Muscle layer of duodenum (tissue), 2 donors: ENCODE measurements around the gene PTPRD.

Experiments
- H3K27ac ChIP-seq: one replicate; pipeline ENCODE4 v1.7.0; 2013; ENCODE audit warnings: mild to moderate bottlenecking, low read length
- H3K27me3 ChIP-seq: one replicate; pipeline ENCODE4 v1.7.0; 2013; ENCODE audit warnings: low read depth, mild to moderate bottlenecking, control low read depth, low read length
- H3K36me3 ChIP-seq, 2 donors: one replicate each; pipeline ENCODE4 v1.7.0; 2013; ENCODE audit warnings: low read length in 2 of 2, control low read depth in 1 of 2, mild to moderate bottlenecking in 1 of 2; ENCODE audit not compliant: insufficient read depth in 2 of 2, control insufficient read depth in 1 of 2
- H3K4me1 ChIP-seq, 2 donors: one replicate each; pipeline ENCODE4 v1.7.0; 2013; ENCODE audit warnings: low read length in 2 of 2, mild to moderate bottlenecking in 2 of 2, control low read depth in 1 of 2, moderate library complexity in 1 of 2; ENCODE audit not compliant: insufficient read depth in 2 of 2, control insufficient read depth in 1 of 2
- H3K4me3 ChIP-seq, 2 donors: one replicate each; pipeline ENCODE4 v1.7.0; 2013; ENCODE audit warnings: low read length in 2 of 2, low read depth in 1 of 2, mild to moderate bottlenecking in 1 of 2
- H3K9me3 ChIP-seq, 2 donors: one replicate each; pipeline ENCODE4 v1.7.0; 2013; ENCODE audit warnings: low read length in 2 of 2, control low read depth in 1 of 2, mild to moderate bottlenecking in 1 of 2; ENCODE audit not compliant: control insufficient read depth in 1 of 2
- donor health status: healthy.

PTPRD gene

DNA sequence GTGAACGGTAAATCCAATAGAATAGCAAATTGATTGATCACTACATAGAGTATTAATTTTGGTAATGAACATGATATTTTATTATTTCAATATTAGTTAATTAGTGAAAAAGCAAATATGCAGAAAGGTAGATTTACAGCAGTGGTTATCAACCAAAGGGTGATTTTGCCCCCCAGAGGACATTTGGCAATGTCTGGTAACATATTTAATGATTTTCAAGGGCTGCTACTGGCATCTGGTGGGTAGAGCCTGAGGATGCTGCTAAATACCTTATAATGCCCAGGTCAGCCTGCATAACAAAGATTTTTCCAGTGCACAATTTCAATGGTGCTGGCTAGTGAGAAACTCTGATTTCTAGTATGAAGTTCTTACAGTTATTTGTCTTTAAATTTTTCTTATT, 1313.7 kb downstream of the PTPRD start:
- Histone ChIP-seq H3K36me3 (no peaks in the 10 kb centered on the region), H3K9me3 (no peaks in the 10 kb centered on the region)

DNA sequence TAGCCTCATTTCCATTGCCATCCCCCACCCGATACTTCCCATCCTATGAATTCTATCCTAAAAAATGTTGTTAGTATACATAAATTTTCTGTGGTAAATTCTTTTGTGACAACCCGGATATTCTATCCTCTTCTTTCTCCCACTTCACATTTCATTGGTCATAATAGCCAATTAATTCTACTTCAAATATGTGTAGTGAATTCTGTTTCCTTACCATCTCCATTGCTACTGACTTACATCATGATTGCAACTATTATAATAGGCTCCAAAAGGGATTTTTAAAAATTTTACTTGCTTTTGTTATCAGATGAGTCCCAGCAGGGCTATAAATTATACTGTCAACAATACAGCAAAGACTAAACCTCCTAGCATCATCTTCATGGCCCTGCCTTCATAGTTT, 1326.8 kb downstream of the PTPRD start:
- no peak overlapping the region for H3K27ac ChIP-seq
- no peaks in the 10 kb centered on the region for H3K27me3 ChIP-seq
- H3K4me3 ChIP-seq = no peak overlapping the region
- H3K4me1 ChIP-seq = no peaks in the 10 kb centered on the region
- H3K36me3 ChIP-seq = no peaks in the 10 kb centered on the region
- no peaks in the 10 kb centered on the region for H3K9me3 ChIP-seq

More for the DNA sequence above, 1313.7 kb downstream of the PTPRD start:
- H3K27me3 ChIP-seq = no peaks in the 10 kb centered on the region
- H3K4me3 ChIP-seq = no peak overlapping the region
- no peaks in the 10 kb centered on the region for H3K4me1 ChIP-seq
- no peak overlapping the region for H3K27ac ChIP-seq

DNA sequence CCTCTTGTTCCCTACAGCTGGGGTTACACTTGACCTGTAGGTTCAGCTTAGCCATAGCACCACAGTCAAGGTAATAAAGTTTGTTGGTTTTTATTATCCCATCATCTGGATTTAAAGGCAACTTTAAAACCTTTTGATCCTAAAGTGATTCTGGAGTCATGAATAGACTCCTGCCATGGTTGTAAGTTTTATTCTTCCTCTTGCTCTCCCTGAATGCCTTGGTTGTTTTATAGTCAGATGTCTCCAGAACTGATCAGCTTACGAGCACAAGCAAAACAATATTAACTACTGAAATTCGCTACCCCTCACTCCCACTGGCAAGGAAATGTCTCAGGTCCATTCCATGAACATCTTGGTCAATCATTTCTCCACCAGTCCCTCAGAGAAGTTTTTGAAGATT, 1328.6 kb downstream of the PTPRD start:
- Histone ChIP-seq H3K36me3 (no peaks in the 10 kb centered on the region), H3K4me3 (no peak overlapping the region), H3K27me3 (no peaks in the 10 kb centered on the region), H3K9me3 (no peaks in the 10 kb centered on the region), H3K4me1 (no peaks in the 10 kb centered on the region), H3K27ac (no peak overlapping the region)

DNA sequence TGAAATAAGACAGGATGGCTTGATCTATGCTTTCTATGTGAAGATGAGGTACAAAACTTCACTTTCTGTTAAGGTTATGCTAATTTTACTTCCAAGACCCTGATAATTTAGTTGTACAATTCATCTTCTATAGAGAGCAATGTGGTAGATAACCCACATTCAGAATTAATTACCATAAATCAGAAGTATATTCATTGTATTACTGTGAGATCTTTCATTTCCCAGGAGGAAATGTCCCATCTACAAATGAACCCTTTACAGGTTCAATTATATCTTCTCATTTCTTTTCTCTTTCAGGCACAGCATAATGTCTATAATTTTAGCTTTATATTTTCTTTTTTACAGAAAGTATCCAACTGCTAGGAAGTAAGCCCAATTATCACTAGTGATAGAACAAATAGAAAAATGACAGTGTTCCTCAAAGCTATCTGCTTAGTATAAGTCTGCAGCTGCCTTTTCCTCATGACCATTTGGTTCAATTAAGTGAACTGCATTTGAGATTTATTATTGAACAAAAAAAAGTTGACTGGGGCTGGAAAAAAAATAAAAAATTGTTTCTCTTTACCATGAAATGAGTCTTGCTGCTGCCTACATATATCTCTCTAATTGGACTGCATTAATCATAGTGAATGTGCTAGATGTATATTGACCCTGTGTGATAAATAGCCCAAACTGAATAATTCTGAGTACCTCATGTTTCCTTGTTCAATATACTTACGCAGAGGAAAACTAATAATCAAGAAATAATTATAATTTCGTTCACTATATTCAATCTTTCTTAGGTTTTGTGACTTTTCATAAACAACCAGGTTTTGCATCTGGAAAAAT, 1329.4 kb downstream of the PTPRD start:
- no peak overlapping the region for H3K27ac ChIP-seq
- H3K4me3 ChIP-seq = no peak overlapping the region
- H3K4me1 ChIP-seq = no peaks in the 10 kb centered on the region
- H3K36me3 ChIP-seq = no peaks in the 10 kb centered on the region
- H3K9me3 ChIP-seq = no peaks in the 10 kb centered on the region
- H3K27me3 ChIP-seq = no peaks in the 10 kb centered on the region

DNA sequence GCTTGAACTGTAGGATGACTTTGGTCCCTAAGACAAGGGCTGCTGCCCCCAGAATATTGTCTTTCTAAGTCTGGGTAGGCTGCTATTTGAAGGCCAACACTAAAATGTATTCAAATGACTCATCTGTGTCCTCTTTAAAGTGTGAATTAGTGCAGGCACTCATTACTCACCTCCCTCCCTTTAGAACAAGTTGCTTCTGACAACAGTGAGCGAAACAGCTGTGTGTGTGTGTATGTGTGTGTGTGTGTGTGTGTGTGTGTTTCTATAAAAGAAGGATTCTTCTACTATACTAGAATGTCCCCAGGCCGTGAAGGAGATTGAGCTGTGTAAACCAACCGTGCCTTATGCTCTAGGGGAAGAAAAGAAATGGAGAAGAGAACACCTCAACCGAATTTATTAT, 1337.2 kb downstream of the PTPRD start:
- Histone ChIP-seq H3K36me3 (no peaks in the 10 kb centered on the region), H3K27ac (no peak overlapping the region), H3K4me1 (no peaks in the 10 kb centered on the region), H3K4me3 (no peak overlapping the region), H3K9me3 (no peaks in the 10 kb centered on the region), H3K27me3 (no peaks in the 10 kb centered on the region)

DNA sequence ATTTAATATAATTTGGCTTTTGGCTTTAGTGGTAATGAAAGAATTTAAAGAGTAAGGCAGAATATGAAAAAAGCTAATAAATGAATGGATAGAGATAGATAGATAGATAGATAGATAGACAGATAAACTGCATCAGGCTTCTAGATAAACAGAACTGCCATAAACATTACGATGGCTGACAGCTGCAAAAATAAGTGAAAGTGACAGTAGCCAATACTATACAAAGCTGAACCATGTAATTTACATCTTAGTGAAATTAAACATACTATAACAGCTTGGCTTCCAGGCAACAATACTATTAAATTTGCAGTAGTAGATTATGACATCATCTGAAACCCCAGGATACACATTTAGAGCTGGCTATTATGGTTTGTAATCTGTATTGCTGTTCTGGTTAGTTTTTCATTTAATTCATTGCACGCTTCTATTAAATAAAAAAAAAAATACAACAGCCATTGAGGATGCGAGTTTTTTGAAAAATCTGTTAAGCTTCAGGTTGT, 1354.8 kb downstream of the PTPRD start:
- Histone ChIP-seq H3K4me1 (no peaks in the 10 kb centered on the region), H3K27me3 (no peaks in the 10 kb centered on the region), H3K4me3 (no peak overlapping the region), H3K9me3 (no peaks in the 10 kb centered on the region), H3K27ac (no peak overlapping the region), H3K36me3 (no peaks in the 10 kb centered on the region)

DNA sequence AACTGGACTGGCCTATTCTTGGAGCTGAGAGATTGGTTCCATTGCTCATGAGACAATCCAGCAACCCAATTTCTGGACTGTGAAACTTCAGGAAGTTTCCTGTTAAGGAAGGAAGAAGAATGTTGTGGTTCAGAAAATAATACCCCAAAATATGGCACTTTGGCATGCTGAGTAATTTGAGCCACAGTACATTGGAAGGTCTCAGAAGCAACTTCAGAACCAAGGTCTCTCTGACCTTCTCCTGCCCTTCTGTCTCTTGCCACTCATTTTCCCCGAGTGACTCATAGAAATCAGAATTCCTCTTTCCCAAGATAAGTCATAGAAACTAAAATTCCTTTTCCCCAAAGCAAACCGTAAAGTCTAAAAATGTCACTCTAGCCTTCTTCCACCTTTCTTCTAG, 1366.1 kb downstream of the PTPRD start:
- no peak overlapping the region for H3K27ac ChIP-seq
- H3K9me3 ChIP-seq = peaks cover 0 to under 1% of the 10 kb centered on the region in 2 donors
- no peaks in the 10 kb centered on the region for H3K27me3 ChIP-seq
- no peak overlapping the region for H3K4me3 ChIP-seq
- H3K4me1 ChIP-seq = no peaks in the 10 kb centered on the region
- H3K36me3 ChIP-seq = no peaks in the 10 kb centered on the region

DNA sequence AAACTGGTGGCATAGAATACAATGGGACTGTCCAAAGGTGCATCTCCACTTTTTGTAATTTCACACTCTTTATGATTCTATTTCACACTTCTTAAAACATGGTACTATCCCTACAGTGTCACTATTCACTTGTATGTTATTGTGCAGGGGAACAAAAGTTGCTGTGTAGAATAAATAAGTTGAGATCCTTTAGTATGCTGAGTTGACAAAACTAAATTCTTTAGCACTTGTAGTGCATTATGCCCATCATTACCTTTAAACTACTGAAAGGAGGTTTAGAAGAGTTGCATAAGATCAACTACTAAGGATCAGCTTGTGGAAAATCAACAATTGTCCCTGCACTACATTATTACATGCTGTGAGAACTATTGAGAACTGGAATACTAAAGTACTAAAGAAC, 1380.9 kb downstream of the PTPRD start:
- Histone ChIP-seq H3K4me3 (no peak overlapping the region), H3K9me3 (peaks cover 0 to 3% of the 10 kb centered on the region in 2 donors), H3K36me3 (no peaks in the 10 kb centered on the region), H3K27me3 (no peaks in the 10 kb centered on the region), H3K27ac (no peak overlapping the region), H3K4me1 (no peaks in the 10 kb centered on the region)

DNA sequence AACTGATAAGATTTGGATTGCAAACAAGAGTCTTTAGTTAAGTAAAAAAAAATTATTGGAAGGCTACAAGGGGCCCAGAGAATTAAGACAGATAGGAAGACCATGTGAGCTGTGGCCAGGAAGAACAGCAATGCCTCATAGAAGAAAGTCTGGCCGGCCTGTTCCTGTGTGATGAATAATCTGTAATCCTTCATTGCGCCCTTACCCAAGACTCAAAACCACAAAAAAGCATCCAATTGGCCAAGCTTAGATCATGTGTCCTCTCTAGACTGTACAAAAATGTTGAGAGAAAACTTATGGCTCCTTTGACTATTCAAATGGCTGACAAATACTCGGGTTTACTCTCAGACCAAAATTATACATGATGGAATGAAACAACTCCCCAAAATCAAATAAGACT, 1383.5 kb downstream of the PTPRD start:
- Histone ChIP-seq H3K9me3 (peaks cover 0 to 3% of the 10 kb centered on the region in 2 donors), H3K27me3 (no peaks in the 10 kb centered on the region), H3K36me3 (no peaks in the 10 kb centered on the region), H3K4me3 (no peak overlapping the region), H3K4me1 (no peaks in the 10 kb centered on the region), H3K27ac (no peak overlapping the region)

DNA sequence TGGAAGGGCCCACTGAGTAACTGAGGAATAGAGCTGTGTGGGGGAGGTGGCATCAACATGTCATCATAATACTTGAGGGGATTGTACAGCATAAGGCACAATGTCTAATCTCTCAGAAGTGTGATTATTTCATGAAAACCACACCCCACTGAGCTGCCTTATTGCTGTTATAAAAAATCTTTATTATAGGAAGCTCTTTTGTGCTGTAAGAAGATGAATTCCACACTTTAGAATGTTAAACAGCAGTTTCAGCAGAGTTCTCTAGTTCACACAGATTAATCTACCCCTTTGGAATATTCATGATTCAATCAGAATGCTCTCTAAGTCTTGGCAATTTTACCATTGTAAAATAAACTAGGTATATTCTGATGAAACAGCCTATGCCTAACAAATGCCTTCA, 1389.6 kb downstream of the PTPRD start:
- Histone ChIP-seq H3K4me1 (no peaks in the 10 kb centered on the region), H3K4me3 (no peak overlapping the region), H3K36me3 (no peaks in the 10 kb centered on the region), H3K27me3 (no peaks in the 10 kb centered on the region), H3K27ac (no peak overlapping the region), H3K9me3 (no peaks in the 10 kb centered on the region)

DNA sequence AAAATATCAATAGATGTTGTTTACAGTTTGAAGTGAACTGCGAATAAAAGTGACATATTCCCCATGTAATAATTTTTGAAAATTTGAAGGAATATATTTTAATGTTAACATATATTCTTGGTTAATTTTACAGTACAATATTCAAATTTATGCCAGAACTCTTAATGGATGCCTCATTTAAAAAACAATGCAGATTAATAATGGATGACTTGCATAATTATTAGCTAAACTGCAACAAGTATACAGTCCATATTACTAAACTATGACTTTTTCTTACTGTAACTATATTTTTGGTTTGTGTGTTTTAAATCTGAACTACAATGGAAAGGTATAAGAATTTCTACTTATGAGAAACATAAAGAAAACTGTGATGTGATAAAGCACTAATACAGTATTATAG, 1390.1 kb downstream of the PTPRD start:
- H3K36me3 ChIP-seq = no peaks in the 10 kb centered on the region
- no peaks in the 10 kb centered on the region for H3K27me3 ChIP-seq
- no peaks in the 10 kb centered on the region for H3K9me3 ChIP-seq
- no peak overlapping the region for H3K27ac ChIP-seq
- no peak overlapping the region for H3K4me3 ChIP-seq
- no peaks in the 10 kb centered on the region for H3K4me1 ChIP-seq

DNA sequence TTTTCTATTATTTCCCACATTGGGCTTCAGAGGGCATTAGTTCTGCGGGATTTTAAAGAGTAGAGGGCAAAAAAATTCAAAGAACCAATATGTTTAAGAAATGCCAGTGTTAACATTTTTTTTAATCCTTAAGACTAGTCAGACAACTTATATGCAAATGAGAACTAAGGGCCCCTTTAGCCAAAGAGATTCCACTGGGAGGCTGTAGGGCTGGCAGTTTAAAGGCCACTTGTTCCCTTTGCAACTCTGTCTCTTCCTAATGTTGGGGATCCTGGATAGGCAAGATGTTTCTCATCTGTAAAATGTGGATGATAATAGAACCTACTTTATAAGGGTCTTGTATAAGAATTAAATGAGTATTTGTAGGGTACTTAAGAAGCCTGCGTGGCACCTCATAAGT, 1395.9 kb downstream of the PTPRD start:
- Histone ChIP-seq H3K27ac (no peak overlapping the region), H3K9me3 (no peaks in the 10 kb centered on the region), H3K4me3 (no peak overlapping the region), H3K27me3 (no peaks in the 10 kb centered on the region), H3K4me1 (no peaks in the 10 kb centered on the region), H3K36me3 (no peaks in the 10 kb centered on the region)
